Measurements from ENCODE around the gene LDOC1.

- TF ChIP-seq GATA2 (IDR thresholded peaks at IDR 0.05; ENCODE audit: low read depth, low read length) (no peak), GATA3 (IDR thresholded peaks at IDR 0.05; ENCODE audit: low read depth, low read length) (no peak)
Measured at GRCh38 chrX:141214196-141214595, 37.3 kb upstream of the LDOC1 start.

Data from SH-SY5Y (cell line).